ENCODE measurements around the gene TMEM179B.
A peak's percentile ranks its signal among the peaks of the same experiment; 100 is the strongest.
"Not testable (repeated sequence)": the region's sequence is repeated elsewhere in the genome, so short reads cannot be mapped to it uniquely, and the experiment has no call there.

TMEM179B gene

GRCh38 chr11:62791501-62792201 is 4.4 kb downstream of the TMEM179B start, which contains the start of gene TMEM223:
Gene TMEM223 (minus strand): TSS chr11:62792006. CDS start chr11:62791994, 12 bp downstream.
- DNase-seq: peak; percentile 87

GRCh38 chr11:62792202-62792575 is 5.0 kb downstream of the TMEM179B start:
- DNase-seq: no peak

- DNase-seq: no peak
Observed at GRCh38 chr11:62794201-62794775, 7.1 kb downstream of the TMEM179B start.

DNA sequence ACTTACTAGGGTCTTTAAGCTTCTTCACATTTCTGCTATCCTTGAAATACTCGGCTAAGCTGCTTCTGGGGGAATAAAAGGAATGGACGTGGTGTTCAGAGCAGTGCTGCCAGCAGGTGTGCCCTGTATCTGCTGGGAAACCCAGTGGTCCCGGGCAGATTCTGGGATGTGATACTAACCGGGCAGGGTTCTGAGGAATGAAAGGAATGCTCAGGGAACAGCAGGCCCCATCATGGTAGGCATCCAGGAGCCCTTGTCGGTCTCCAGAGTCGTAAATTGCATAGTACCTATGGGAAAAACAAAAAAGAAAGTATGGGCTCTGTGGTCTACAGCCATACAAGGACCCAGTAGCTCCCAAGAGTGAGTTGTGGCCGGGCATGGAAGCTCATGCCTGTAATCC is 9.1 kb downstream of the TMEM179B start:
- DNase-seq: no peak

- DNase-seq: no peak
Observed at GRCh38 chr11:62799486-62799885, 12.3 kb downstream of the TMEM179B start.

GRCh38 chr11:62801071-62801470 is 13.9 kb downstream of the TMEM179B start:
- no peak for DNase-seq

DNA sequence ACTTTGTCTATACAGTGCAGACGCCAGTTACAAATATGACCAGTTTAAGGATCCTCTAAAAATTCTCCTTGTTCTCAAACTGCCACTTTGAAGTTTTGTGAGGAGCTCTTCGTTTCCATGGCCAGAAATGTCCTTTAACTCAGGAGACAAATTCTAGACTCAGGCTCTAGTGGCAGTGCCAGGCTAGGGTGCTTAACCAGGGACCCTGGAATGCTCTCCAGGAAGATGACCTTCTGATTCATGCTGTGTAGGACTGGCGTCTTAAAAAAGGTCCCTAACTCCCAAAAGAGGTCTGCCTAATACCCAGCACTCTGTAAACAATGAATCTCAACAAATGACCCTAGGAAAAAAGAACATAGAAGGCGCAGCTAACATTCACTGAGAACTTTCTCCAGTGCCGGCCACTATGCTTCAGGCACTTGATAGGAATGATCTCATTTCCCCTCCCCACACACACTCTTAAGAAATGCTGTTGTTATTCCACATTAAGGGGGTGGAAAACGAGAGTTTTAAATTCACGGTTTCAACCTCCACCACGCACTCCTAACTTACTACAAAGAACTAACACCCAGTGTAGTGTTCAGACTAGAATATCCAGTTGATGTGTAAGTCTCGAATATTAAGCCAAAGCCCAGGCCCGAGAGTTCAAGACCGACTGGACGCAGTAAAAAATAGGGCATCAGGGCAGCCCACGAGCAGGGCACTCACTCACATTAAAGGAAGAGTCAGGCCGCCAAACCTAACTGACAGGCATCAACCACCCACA is 17.3 kb downstream of the TMEM179B start:
- no peak for DNase-seq

DNA sequence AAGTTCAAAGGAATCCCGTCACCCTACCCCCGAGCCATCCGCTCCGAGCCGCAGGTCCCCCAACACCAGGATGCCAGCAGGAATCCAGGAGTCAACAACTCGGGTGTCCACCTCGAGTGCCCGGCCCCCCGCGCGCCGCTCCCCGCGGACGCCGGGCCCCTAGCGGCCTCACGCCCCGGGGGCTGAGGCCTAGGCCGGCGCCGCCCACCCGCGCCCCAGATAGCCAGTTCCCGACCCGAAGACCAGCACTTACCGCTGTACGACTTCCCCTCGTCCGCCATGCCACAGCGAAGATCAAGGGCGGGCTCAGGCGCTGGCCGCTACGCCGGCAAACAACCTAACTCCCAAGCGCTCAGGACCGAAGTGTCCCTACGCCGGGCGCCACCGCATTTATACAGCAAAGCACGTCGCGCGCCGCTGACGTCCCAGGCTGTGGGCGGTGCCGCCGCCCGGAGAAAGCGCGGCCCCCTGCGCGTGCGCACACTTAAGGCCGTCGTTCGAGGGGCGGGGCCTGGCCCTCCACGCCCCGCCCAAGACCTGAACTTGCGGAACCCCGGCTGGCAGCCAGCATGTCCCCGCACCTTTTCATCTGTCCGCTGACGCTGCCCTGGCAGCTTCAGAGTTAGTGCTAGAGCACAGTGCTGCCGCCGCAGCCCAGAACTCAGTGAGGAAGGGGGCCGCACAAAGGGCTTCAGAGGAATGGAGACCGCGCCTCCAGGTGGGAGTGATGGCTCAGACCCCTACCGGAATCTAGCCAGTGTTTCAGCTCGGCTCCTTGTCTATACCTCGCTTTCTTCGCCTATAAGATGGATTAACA is 18.1 kb downstream of the TMEM179B start, which contains the start of gene NXF1:
NXF1 (minus strand) TSS at position 365 of the 817 bp plus-strand sequence; CDS start at position 281, 84 bp downstream.
- DNase-seq: peak; percentile 94

DNA sequence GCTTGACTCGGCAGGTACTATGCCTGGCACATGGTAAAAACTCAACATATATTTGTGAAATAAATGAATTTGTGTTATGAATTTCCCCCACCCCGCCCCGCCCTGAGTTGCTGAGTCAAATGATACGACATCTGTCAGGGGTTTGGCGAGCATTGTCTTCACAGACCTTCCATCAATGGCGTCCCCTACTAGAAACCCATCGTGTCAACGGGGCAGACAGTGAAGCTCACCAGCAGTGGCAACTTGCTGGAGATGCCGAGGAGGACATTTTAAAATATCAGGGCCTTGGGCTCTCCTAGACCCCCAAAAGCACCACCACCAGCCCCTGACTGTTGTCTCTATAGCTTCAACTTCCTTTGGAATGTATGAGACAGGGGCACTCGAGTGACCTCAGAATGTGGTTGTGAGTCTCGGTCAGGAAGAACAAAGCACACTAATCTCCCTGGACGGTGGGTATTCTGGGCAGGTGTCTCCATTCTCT is 18.8 kb downstream of the TMEM179B start:
- peak; percentile 26 for DNase-seq

GRCh38 chr11:62806611-62807121 is 19.5 kb downstream of the TMEM179B start:
- DNase-seq: peak; percentile 70

- DNase-seq: no peak
Observed at GRCh38 chr11:62810748-62811147, 23.5 kb downstream of the TMEM179B start.

DNA sequence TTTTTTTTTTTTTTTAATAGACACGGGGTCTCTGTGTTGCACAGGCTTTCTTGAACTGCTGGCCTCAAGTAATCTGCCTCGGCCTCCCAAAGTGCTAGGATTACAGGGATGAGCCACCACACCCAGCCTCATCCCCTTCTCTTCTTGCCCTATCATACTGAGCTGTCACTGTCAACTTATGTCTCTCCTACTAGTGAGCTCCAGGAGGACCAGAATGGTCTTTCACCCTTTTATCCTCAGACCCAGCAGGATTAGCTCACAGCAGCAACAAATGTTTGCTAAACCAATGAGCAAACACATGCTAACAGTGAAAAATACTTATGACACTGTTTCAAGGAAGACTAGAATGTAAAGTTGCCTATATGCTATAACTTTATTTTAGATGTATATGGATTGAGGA is 24.5 kb downstream of the TMEM179B start:
- DNase-seq: no peak

DNA sequence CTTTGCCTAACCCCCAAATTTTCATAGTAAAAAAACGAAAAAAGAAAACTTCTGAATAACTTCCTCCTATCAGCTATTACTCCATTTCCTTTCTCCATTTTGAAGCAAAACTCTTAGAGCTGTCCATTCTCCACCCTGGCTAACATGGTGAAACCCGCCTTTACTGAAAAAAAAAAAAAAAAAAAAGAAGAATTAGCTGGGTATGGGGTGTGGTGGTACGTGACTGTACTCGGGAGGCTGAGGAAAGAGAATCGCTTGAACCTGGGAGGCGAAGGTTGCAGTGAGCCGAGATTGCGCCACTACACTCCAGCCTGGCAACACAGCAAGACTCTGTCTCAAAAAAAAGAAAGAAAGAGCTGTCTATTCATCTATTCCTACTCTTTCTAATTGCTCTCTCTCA is 29.4 kb downstream of the TMEM179B start:
- DNase-seq: peak; percentile 63

GRCh38 chr11:62817129-62817528 is 29.9 kb downstream of the TMEM179B start:
- no peak for DNase-seq

GRCh38 chr11:62823677-62824076 is 36.5 kb downstream of the TMEM179B start:
- DNase-seq: no peak

GRCh38 chr11:62828130-62828529 is 40.9 kb downstream of the TMEM179B start:
- DNase-seq: not testable (repeated sequence)

DNA sequence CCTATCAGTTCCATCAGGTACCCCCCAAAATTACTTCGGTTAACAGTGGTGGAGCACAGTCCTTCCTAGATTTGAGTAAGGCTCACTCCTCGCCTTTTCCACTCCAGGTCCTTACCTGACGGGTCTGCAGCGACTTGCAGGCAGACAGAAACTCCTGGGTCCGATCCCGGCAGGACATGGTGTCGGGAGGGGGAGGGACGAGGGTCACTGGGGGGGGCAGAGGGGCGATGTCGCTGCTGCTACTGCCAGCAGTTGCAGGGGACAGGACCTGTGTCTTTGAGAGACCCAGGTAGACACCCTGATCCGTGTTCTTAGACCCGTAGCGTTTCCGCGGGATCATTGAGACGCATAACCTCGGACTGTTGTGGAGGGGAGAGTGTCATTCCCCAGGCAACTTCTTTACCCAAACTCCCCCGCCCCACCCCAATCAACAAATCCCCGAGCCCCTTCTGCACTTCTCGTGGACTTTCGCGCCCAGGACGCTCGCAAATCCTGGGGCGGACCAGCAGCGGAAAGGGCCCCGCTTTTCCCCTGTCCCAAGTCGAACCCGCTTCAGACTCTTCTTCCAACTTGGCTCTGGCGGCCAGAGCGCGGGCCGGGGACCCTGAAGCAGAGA is 43.8 kb downstream of the TMEM179B start:
- peak; percentile 26 for DNase-seq

- peak; percentile 98 for DNase-seq
Observed at GRCh38 chr11:62831520-62832335, 44.5 kb downstream of the TMEM179B start, which contains the start of gene STX5. Gene STX5 (minus strand): TSS chr11:62832051. CDS start chr11:62831243, 808 bp downstream.

- DNase-seq: no peak
Observed at GRCh38 chr11:62832336-62833234, 45.4 kb downstream of the TMEM179B start, which contains the start of gene TEX54. Gene TEX54 (minus strand): TSS chr11:62832841.

- no peak for DNase-seq
Observed at GRCh38 chr11:62835336-62835735, 48.1 kb downstream of the TMEM179B start.

Data from CD4-positive, alpha-beta T cell treated with Interleukin-15 for 1 hour (primary cell).